NCI-H146 (cell line): ENCODE results near the gene ACSM5.
"Not testable (repeated sequence)": the region's sequence is repeated elsewhere in the genome, so short reads cannot be mapped to it uniquely, and the experiment has no call there.

Experiments used
- DNase-seq: peaks from one replicate; lab custom pipeline; 2025; lab: John Stamatoyannopoulos, UW

Gene ACSM5

DNA sequence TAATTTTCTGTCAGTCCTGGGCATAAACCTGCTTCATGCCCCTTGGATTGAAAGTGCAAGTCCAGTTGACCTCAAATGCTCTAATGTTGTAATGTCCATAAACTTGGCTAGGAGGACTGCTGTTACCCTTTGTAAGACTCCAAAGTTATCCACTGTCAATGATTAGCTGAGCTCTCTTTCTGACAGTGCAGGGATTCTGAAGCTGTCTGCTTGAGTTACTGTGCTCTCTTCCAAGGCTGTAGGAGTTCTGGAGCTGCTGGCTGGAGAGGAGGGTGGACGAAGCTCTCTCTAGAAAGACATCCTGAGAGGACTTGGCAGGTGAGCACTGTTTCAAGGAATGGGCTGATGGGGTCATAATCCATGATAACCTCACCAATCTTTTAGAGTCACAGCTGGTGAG, 42.0 kb downstream of the ACSM5 start, which contains the start of gene ACSM2A:
ACSM2A (plus strand) TSS at position 158 of the 400 bp plus-strand sequence. CDS start 8,594 bp downstream, outside the sequence.
- DNase-seq, result not testable (repeated sequence)

DNA sequence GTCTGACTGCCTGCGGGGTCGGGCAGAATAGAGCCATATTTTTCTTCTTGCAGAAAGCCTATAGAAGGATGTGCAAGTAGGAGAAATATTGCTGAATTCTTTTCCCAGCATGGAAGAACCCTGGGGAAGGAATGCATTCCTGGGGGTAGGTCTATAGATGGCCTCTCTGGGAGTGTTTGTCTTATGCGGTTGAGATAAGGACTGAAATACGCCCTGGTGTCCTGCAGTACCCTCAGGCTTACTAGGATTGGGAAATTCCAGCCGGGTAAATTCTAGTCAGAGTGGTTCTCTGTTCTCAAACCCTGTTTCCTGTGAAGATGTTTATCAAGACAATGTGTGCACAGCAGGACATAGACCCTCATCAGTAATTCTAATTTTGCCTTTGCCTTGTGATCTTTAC, 44.3 kb downstream of the ACSM5 start:
- DNase-seq, result not testable (repeated sequence)

DNA sequence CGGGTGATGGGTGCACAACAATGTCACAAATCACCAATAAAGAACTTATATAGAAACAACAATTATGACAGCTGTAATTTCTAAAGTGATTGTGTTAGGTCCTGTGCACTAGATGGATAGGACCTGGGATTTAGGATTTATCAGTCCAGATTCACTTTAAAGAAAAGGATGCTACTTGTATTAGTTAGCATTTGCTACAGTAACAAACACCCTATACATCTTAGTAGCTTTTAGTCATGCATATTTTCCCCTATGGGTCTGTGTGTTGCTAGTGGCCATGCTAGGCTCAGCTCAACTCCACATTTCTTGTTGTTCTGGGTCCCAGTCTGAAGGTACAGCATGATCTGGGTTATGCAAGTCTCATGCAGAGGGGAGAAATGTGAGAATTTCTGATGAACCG, 49.9 kb downstream of the ACSM5 start:
- DNase-seq, result not testable (repeated sequence)

- not testable (repeated sequence) for DNase-seq
Measured at GRCh38 chr16:20460313-20460712, 51.0 kb downstream of the ACSM5 start.

DNA sequence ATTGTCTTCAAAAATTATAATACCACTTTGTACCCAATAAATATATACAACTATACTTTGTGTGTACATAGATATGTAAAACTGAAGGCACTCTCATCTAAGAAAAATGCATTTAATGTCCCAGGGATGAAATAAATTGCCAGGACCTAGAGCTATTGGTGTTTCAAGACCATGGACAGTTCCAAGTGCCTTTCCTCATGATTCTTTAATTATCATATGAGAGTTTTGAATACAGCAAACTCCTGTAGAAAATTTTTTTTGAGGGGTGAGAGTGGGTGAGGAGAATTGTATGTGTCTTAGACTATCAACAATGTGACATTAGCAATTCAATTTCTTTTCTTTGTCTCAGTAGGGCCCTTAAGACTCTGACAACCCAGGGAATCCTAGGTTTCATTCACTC, 59.6 kb downstream of the ACSM5 start:
- not testable (repeated sequence) for DNase-seq

DNA sequence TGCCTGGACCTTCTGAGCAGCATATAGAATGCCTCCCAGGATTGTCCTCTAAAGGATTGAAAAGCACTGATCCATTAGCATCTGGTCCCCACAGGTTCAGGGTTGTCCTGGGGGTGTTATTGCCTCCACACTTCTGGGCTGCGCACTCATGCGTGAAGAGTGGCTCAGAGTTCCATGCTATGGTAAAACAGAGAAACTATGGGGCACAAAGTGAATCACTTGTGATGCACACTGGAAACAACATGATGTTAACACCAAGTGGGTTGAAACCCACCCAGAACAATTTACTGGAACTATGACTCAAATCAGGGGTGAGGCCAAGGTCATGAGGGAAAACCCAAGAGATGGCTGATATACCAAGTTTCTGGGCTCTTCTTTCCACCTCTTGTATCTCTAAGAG, 60.6 kb downstream of the ACSM5 start:
- DNase-seq, result not testable (repeated sequence)

DNA sequence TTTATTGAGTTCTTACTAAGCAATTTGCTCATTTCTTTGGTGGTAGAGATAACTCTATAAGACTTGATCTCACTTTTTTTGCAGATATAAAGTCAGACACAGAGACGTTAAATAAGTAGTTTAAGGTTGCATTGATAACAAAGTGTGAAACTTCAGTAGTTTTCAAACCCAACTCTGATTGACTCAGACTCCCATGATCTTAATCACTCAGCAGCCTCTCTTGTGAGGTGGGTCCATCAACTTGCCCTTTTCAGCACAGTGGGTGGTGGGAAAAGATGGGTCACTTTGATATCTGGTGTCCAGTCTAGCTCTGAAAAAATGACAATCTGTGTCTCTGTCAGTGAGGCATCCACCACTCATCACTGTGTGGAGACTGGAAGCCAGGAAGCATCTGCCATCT, 61.4 kb downstream of the ACSM5 start:
- DNase-seq, result not testable (repeated sequence)

DNA sequence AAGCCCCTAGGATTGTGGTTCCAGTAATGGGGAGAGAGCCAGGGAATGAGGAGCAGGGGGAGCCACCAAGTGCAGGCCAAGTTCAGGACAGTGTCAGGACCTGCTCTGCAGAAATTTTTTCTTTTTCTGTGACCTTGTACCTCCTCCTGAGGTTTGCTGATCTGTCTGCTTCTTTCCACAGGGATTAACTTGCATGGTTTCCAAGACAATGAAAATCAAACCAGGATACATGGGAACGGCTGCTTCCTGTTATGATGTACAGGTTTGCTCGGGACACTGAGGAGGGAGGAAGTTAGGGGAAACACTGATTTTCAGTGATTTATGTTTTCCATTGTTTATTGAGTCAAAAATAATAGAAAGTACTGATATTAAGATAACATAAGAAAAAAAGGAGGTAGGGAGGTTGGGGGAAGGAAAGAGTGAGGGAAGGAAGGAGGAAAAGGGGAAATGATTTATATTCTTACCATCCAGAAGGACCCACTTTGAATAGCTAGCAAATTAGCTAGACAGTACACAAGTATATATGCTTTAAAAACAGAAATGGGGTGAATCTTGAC, 67.9 kb downstream of the ACSM5 start:
- DNase-seq, result not testable (repeated sequence)

GRCh38 chr16:20483989-20484388, 74.7 kb downstream of the ACSM5 start:
- not testable (repeated sequence) for DNase-seq

DNA sequence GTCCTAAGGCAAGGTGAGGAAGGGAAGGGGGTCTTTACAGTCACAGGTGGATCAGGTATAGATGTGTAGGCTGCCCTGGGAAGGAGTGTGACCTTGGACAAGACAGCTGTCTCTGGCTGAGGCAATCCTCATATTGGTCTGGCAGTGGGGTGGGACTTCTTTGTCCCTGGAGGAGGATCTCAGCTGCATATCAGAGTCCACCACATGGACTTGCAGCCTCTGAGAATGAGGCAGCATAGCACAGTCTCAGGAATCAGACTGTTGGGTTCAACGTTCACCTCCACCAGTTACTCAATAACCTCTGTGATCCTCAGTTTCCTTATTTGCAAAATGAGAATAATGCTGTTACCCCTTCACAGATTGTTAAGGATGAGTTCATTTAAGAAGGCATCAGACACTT, 75.4 kb downstream of the ACSM5 start:
- no peak for DNase-seq

GRCh38 chr16:20485408-20485807, 76.1 kb downstream of the ACSM5 start:
- no peak for DNase-seq
